WTC11 (cell line): Measurements from ENCODE around the gene TNNI3K.

ENCODE experiments used
- CTCF ChIP-seq: fragments of 200-600 bp; IDR thresholded peaks from 2 replicates; pipeline ENCODE4 v1.8.0; 2022; ENCODE audit warnings: antibody characterized with exemption
- E2F5 ChIP-seq: sonication (generic); formaldehyde crosslinking; IDR thresholded peaks from 2 replicates; pipeline ENCODE4 v1.8.1; 2022; ENCODE audit warnings: mild to moderate bottlenecking, moderate library complexity, missing genetic modification reagents
- ETV6 ChIP-seq: sonication (generic); formaldehyde crosslinking; IDR thresholded peaks from 2 replicates; pipeline ENCODE4 v1.8.1; 2022; ENCODE audit warnings: mild to moderate bottlenecking, missing genetic modification reagents
- FOXJ3 ChIP-seq: sonication (generic); formaldehyde crosslinking; IDR thresholded peaks from 2 replicates; pipeline ENCODE4 v1.9.0; 2021; ENCODE audit warnings: missing genetic modification reagents, mild to moderate bottlenecking, borderline replicate concordance
- MAX ChIP-seq: sonication (generic); formaldehyde crosslinking; IDR thresholded peaks from 2 replicates; pipeline ENCODE4 v1.8.0; 2022; ENCODE audit warnings: mild to moderate bottlenecking, missing genetic modification reagents
- NR3C1 ChIP-seq: sonication (generic); formaldehyde crosslinking; conservative IDR thresholded peaks from 2 replicates; pipeline ENCODE4 v1.8.1; 2023; ENCODE audit warnings: low read depth, mild to moderate bottlenecking, missing genetic modification reagents
- OVOL2 ChIP-seq: fragments of 250-450 bp; sonication (Bioruptor Pico); IDR thresholded peaks from 2 replicates; pipeline ENCODE4 v1.9.0; 2021; ENCODE audit warnings: mild to moderate bottlenecking, borderline replicate concordance
- SMAD3 ChIP-seq: sonication (generic); formaldehyde crosslinking; IDR thresholded peaks from 2 replicates; pipeline ENCODE4 v1.8.0; 2022; ENCODE audit warnings: missing genetic modification reagents, mild to moderate bottlenecking, borderline replicate concordance
- SP1 ChIP-seq: sonication (generic); formaldehyde crosslinking; conservative IDR thresholded peaks from 2 replicates; pipeline ENCODE4 v1.8.1; 2022; ENCODE audit warnings: missing genetic modification reagents
- USF1 ChIP-seq: sonication (generic); formaldehyde crosslinking; IDR thresholded peaks from 2 replicates; pipeline ENCODE4 v1.8.0; 2022; ENCODE audit warnings: mild to moderate bottlenecking, missing genetic modification reagents
- ZSCAN18 ChIP-seq: fragments of 250-450 bp; sonication (Bioruptor Pico); IDR thresholded peaks from 2 replicates; pipeline ENCODE4 v2.1.2; 2022; ENCODE audit warnings: mild to moderate bottlenecking, moderate library complexity

GRCh38 chr1:74343216-74343615 lies 108.0 kb downstream of the TNNI3K start:
- TF ChIP-seq CTCF (no peak), ZSCAN18 (CRISPR knock-in tag) (no peak), E2F5 (no peak), SP1 (no peak), SMAD3 (no peak), ETV6 (CRISPR knock-in tag) (no peak), MAX (CRISPR knock-in tag) (no peak), OVOL2 (no peak), NR3C1 (CRISPR knock-in tag) (no peak), FOXJ3 (CRISPR knock-in tag) (no peak), USF1 (no peak)
